Mucosa of descending colon (tissue), 3 donors: ENCODE results near the gene CBR3. TPM values are rescaled to one million over a fixed set of nuclear protein-coding genes. Genes with fewer than 3 reads are reported as not detected.
A peak's percentile ranks its signal among the peaks of the same experiment; 100 is the strongest.
"Not testable (repeated sequence)": the region's sequence is repeated elsewhere in the genome, so short reads cannot be mapped to it uniquely, and the experiment has no call there.

Experiments used
- ATAC-seq: fragments of 200-7000 bp; cut with Tn5 transposase; one replicate; pipeline ENCODE4 v1.9.1; 2020; ENCODE audit warnings: mild to moderate bottlenecking, moderate library complexity
- DNase-seq, 3 donors: peaks; one replicate each; pipeline ENCODE4 v3.0.0-alpha.2; 2020
- H3K36me3 ChIP-seq: fragments of 200-600 bp; one replicate; pipeline ENCODE4 v1.8.0; 2021; ENCODE audit warnings: low read depth, mild to moderate bottlenecking
- H3K4me1 ChIP-seq: fragments of 200-600 bp; one replicate; pipeline ENCODE4 v1.8.0; 2021; ENCODE audit warnings: low read depth, mild to moderate bottlenecking
- H3K4me3 ChIP-seq: fragments of 200-600 bp; one replicate; pipeline ENCODE4 v1.8.0; 2021; ENCODE audit warnings: mild to moderate bottlenecking
- H3K9me3 ChIP-seq: fragments of 200-600 bp; one replicate; pipeline ENCODE4 v1.8.0; 2021; ENCODE audit warnings: mild to moderate bottlenecking
- CTCF ChIP-seq: fragments of 200-600 bp; IDR thresholded peaks from one replicate; pipeline ENCODE4 v1.8.0; 2022; ENCODE audit warnings: antibody characterized with exemption, mild to moderate bottlenecking
- intact Hi-C, 2 donors: fragments of 100-400 bp; cut with DNase I in 1 of 2; cut with micrococcal nuclease in 1 of 2; formaldehyde crosslinking; loops; one replicate each; pipeline versions ENCODE4 v1.11.0 to v1.11.1; 2022; cut with DNase I, micrococcal nuclease
- total RNA-seq, 3 donors: library from RNA; stranded (reverse); fragmentation: NEBNext Ultra II Directional in 2 of 3; extraction: Animal tissue kit (Norgen Biotek cat#: 25700) in 2 of 3; gene quantifications; one replicate each; pipeline versions ENCODE4 v1.2.1 to v1.2.4, GENCODE V29; 2021 to 2023
- donor health status: DM: no; HTN: no; CAD: no; lungs with moderate emphysema.
- donor health status: DM: no; HTN: no; CAD: no.
- donor health status: DM: no; HTN: yes; CAD: no.

Gene CBR3
- total RNA-seq, 3 donors from 2014 or later: 0.75 to 5.0 (median 4.1) TPM

GRCh38 chr21:36135391-36136102, 668 bp downstream of the CBR3 start:
- no peak for TF ChIP-seq CTCF
- peak; percentile 76 to 83 (median 78) for DNase-seq

GRCh38 chr21:36139791-36140190, 4.9 kb downstream of the CBR3 start:
- H3K4me3 ChIP-seq, ATAC-seq, H3K9me3 ChIP-seq, DNase-seq, intact Hi-C loops, H3K36me3 ChIP-seq: not testable (repeated sequence)
- H3K4me1 ChIP-seq: peaks cover 21% of the 10 kb centered on the region

More at GRCh38 chr21:36135391-36136102, 668 bp downstream of the CBR3 start:
- H3K36me3 ChIP-seq: no peaks in the 10 kb centered on the region
- peaks cover 21% of the 10 kb centered on the region for H3K4me1 ChIP-seq
- intact Hi-C loops: no loop called here
- H3K4me3 ChIP-seq: peak overlapping the region; percentile 4
- H3K9me3 ChIP-seq: no peaks in the 10 kb centered on the region
- peak; percentile 82 for ATAC-seq

- ATAC-seq (peak; percentile 97), DNase-seq (peak; percentile 91 to 99 (median 95))
- H3K9me3 ChIP-seq: no peaks in the 10 kb centered on the region
- TF ChIP-seq CTCF: peak; percentile 67
- H3K36me3 ChIP-seq: no peaks in the 10 kb centered on the region
- H3K4me3 ChIP-seq: no peak overlapping the region
- intact Hi-C loops: no loop called here
- peaks cover 10% of the 10 kb centered on the region for H3K4me1 ChIP-seq
These were observed 6.6 kb downstream of the CBR3 start for GRCh38 chr21:36141513-36141925.

- H3K36me3 ChIP-seq, DNase-seq, intact Hi-C loops, H3K9me3 ChIP-seq, ATAC-seq, H3K4me3 ChIP-seq: not testable (repeated sequence)
- H3K4me1 ChIP-seq: peaks cover 10% of the 10 kb centered on the region
These were observed 9.4 kb downstream of the CBR3 start for GRCh38 chr21:36144233-36144632.

- Histone ChIP-seq H3K4me1 (peaks cover 17% of the 10 kb centered on the region), H3K4me3 (no peak overlapping the region), H3K36me3 (no peaks in the 10 kb centered on the region), H3K9me3 (no peaks in the 10 kb centered on the region)
- intact Hi-C loops: no loop called here
- no peak for TF ChIP-seq CTCF
- no peak for ATAC-seq
- DNase-seq: no peak
These were observed 10.4 kb downstream of the CBR3 start for GRCh38 chr21:36145259-36145658.

GRCh38 chr21:36147911-36148310, 13.0 kb downstream of the CBR3 start:
- Histone ChIP-seq H3K36me3 (no peaks in the 10 kb centered on the region), H3K4me3 (no peak overlapping the region), H3K4me1 (peaks cover 12% of the 10 kb centered on the region), H3K9me3 (no peaks in the 10 kb centered on the region)
- DNase-seq (no peak), ATAC-seq (no peak)
- no peak for TF ChIP-seq CTCF
- intact Hi-C loops: no loop called here
